Purkinje cell (primary cell): Measurements from ENCODE around the gene PIGP. TPM values are rescaled to one million over a fixed set of nuclear protein-coding genes. Genes with fewer than 3 reads are reported as not detected.

ENCODE experiments used
- polyA plus RNA-seq: library from polyadenylated mRNA; unstranded; fragments of >200 nt; fragmentation: Nextera tagmentation; gene quantifications from 2 replicates; pipeline ENCODE4 v1.2.1, GENCODE V29; 2014

Gene PIGP
- 545 and 584 TPM in 2 replicates for polyA plus RNA-seq

DNA sequence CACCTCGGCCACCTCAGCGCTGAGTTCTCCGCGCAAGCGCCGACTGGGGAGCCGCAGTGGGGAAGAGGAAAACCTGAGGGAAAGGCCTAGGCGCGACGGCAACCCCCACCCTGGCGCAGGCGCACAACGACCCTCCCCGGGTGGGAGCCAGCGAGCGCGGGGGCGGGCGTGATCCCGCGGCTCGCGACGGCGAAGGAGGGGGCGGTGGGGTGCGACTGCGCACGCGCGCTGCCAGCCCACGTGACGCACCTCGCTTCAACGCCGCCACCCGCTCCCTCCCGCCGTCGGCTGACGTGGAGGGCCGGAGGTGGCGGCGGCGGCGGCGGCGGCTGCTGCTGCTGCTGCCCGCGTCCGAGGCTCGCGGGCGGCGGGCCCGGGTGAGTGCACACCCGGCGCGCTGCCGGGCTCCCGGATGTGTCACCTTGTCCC lies at the start of gene PIGP, which contains the start of gene TTC3:
TSS of gene PIGP (minus strand) at position 84 of the 429 bp plus-strand sequence. CDS start 556 bp downstream, outside the sequence.
TSS of gene TTC3 (plus strand) at position 267 of the 429 bp plus-strand sequence. CDS start 14,004 bp downstream, outside the sequence.

Other genes with a start within 250 kb of the PIGP start
- 7.2 and 8.3 TPM in 2 replicates for gene HLCS, start 106.4 kb downstream of the PIGP start, polyA plus RNA-seq
- not detected in 2 replicates for gene RIPPLY3, start 66.4 kb downstream of the PIGP start, polyA plus RNA-seq
- gene TTC3, start 183 bp upstream of the PIGP start, polyA plus RNA-seq: 105 and 136 TPM in 2 replicates
- 15.7 and 24.4 TPM in 2 replicates for gene VPS26C, start 194.3 kb upstream of the PIGP start, polyA plus RNA-seq